Activated CD8-positive, alpha-beta T cell treated with anti-CD3 and anti-CD28 coated beads, Interleukin-2, amount 10 ng/mL, durations not matched to agents 7 days and 5 days (primary cell): ENCODE results near the gene RBBP8. TPM values are rescaled to one million over a fixed set of nuclear protein-coding genes. Genes with fewer than 3 reads are reported as not detected.
A peak's percentile ranks its signal among the peaks of the same experiment; 100 is the strongest.
"Not testable (repeated sequence)": the region's sequence is repeated elsewhere in the genome, so short reads cannot be mapped to it uniquely, and the experiment has no call there.

ENCODE experiments used
- ATAC-seq: fragments of 150-1000 bp; cut with Tn5 transposase; one replicate; pipeline ENCODE4 v1.10.0; 2021; ENCODE audit warnings: moderate library complexity
- CTCF ChIA-PET: fragments of 350-600 bp; sonication (Branson Sonifier 250); formaldehyde crosslinking; loops from one replicate; lab custom pipeline; 2021; ENCODE audit warnings: antibody characterized with exemption; lab: Charles Lee
- POLR2A ChIA-PET: fragments of 350-600 bp; sonication (Branson Sonifier 250); formaldehyde crosslinking; loops from one replicate; lab custom pipeline; 2021; ENCODE audit warnings: antibody characterized with exemption; lab: Charles Lee
- DNase-seq: peaks from one replicate; pipeline ENCODE4 v3.0.0-alpha.2; 2020
- H3K27ac Mint-ChIP-seq: one replicate; pipeline ENCODE4 v1.8.0; 2021; ENCODE audit warnings: mild to moderate bottlenecking, mixed read lengths
- H3K27me3 Mint-ChIP-seq: one replicate; pipeline ENCODE4 v1.8.0; 2021; ENCODE audit warnings: low read depth, mixed read lengths
- H3K36me3 Mint-ChIP-seq: one replicate; pipeline ENCODE4 v1.8.0; 2021; ENCODE audit warnings: low read depth, mixed read lengths
- H3K4me1 Mint-ChIP-seq: one replicate; pipeline ENCODE4 v1.8.0; 2021; ENCODE audit warnings: low read depth, mixed read lengths
- H3K4me3 Mint-ChIP-seq: one replicate; pipeline ENCODE4 v1.8.0; 2021; ENCODE audit warnings: mild to moderate bottlenecking, mixed read lengths
- H3K9me3 Mint-ChIP-seq: one replicate; pipeline ENCODE4 v1.8.0; 2022; ENCODE audit warnings: mixed read lengths; ENCODE audit not compliant: insufficient read depth
- total RNA-seq, 2 experiments: library from RNA; stranded (reverse); gene quantifications; one replicate each; pipeline ENCODE4 v1.2.3, GENCODE V29; 2021

Gene RBBP8
- 10 to 100 TPM; 72.1 to 74.8 TPM for total RNA-seq

DNA sequence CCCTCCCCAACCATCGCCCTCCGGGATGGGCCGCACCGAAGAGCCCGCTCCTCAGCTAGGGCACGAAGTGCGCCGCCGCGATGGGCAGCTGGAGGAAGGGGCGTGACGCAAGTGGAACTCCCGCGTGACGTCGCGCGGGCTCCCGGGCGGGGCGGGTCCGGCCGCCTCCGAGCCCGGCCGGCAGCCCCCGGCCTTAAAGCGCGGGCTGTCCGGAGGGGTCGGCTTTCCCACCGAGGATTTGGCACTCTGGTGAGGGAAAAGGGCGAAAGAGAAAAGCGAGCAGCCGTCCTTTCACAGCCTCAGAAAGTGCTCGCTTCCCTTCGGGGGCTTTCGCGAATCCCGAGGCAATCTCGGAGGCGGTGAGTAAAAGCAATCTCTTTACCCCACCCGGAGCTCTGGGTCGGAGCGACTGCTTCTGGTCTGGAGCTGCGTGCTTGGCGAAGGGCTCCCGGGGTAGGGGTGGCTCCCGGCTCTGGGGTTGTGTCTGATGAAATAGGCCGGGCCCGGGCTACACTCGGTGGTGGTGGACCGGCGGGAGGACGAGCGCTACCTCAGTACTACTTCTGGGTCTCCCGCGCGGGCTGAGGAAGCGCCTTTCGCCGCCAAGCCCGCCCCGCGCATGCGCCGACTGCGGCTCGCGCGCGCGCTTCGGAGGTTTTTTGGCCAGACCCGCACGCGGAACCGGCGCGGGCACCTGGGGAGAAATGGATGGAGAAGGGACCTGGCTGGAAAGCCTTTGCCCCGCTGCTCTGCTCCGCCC lies at the start of gene RBBP8:
RBBP8 (plus strand) TSS at position 123 of the 760 bp plus-strand sequence. CDS start 3,524 bp downstream, outside the sequence.
- H3K36me3 Mint-ChIP-seq, result peaks cover 29% of the 10 kb centered on the region
- ATAC-seq, result peak; percentile 82
- no peaks in the 10 kb centered on the region for H3K9me3 Mint-ChIP-seq
- peak within 1 kb of the TSS; percentile 93 for H3K4me3 Mint-ChIP-seq
- POLR2A ChIA-PET, result interaction anchor here (0.6 to 1.1 kb wide), 3 partner anchors 10 to 1333 kb away, joined by 3 read pairs; partner anchors contain the start of gene ESCO1
- DNase-seq, result peak; percentile 86
- H3K27ac Mint-ChIP-seq, result peak within 1 kb of the TSS; percentile 95
- CTCF ChIA-PET, result interaction anchor here (0.7 to 2.6 kb wide), 9 partner anchors 9 to 480 kb away, joined by 3 to 9 read pairs (median 3); no protein-coding TSS in a partner anchor
- H3K27me3 Mint-ChIP-seq, result peaks cover 3% of the 10 kb centered on the region
- peaks cover 43% of the 10 kb centered on the region for H3K4me1 Mint-ChIP-seq

DNA sequence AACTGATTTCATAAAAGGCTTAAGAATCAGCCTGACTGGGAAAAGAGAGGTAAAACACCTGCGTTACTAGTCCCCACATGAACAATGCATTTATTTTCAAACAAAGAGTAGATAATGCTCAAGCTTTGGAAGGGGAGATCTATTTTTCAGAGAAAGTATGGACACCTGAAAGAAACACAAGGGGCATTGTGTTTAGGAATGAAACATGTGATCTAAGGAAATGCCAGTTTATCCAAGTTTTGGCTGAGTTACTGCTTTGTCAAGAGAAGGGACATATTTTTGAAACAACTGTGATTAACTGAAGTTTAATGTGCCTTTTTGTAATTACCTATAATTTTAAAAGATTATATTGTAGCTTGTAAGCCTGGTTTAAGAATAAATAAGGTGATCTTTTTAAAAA lies 49.3 kb upstream of the RBBP8 start:
- Mint-ChIP-seq H3K9me3 (no peaks in the 10 kb centered on the region), H3K27ac (no peak overlapping the region), H3K36me3 (no peaks in the 10 kb centered on the region), H3K4me3 (no peak overlapping the region), H3K4me1 (no peaks in the 10 kb centered on the region), H3K27me3 (peaks cover 10% of the 10 kb centered on the region)
- POLR2A ChIA-PET, result no interaction called here
- no peak for ATAC-seq
- CTCF ChIA-PET, result no interaction called here
- no peak for DNase-seq

DNA sequence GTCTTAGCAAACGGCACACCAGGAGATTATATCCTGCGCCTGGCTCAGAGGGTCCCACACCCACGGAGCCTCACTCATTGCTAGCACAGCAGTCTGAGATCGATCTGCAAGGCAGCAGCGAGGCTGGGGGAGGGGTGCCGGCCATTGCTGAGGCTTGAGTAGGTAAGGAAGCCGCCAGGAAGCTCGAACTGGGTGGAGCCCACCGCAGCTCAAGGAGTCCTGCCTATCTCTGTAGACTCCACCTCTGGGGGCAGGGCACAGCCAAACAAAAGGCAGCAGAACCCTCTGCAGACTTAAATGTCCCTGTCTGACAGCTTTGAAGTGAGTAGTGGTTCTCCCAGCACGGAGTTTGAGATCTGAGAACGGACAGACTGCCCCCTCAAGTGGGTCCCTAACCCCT lies 47.4 kb upstream of the RBBP8 start:
- CTCF ChIA-PET, H3K27me3 Mint-ChIP-seq, H3K9me3 Mint-ChIP-seq, H3K36me3 Mint-ChIP-seq, H3K4me1 Mint-ChIP-seq, DNase-seq, ATAC-seq, H3K27ac Mint-ChIP-seq, POLR2A ChIA-PET, H3K4me3 Mint-ChIP-seq: not testable (repeated sequence)

DNA sequence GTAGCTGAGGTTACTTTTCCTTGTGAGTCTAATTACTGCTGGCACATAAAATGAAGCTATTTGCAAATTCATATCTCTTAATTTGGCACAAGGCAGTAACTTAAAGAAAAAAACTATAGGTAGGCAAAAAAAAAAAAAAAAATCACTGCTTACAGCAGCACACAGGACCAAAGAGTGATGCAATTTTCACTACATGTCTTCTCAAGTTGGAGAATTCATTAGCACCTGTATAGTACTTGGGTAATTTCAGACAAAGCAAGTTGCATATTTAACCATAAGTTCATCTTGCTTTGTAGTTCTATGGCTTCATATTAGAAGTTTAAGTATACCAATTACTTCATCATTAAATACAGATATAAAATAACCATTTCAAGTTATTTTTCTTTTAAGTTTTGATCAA lies 33.7 kb upstream of the RBBP8 start:
- ChIA-PET POLR2A (no interaction called here), CTCF (interaction anchor here (0.7 to 1.5 kb wide), 2 partner anchors 13 to 62 kb away, joined by 3 read pairs; no protein-coding TSS in a partner anchor)
- Mint-ChIP-seq H3K27me3 (peaks cover 27% of the 10 kb centered on the region), H3K4me3 (no peak overlapping the region), H3K27ac (no peak overlapping the region), H3K9me3 (no peaks in the 10 kb centered on the region), H3K4me1 (no peaks in the 10 kb centered on the region), H3K36me3 (no peaks in the 10 kb centered on the region)
- DNase-seq (no peak), ATAC-seq (no peak)

DNA sequence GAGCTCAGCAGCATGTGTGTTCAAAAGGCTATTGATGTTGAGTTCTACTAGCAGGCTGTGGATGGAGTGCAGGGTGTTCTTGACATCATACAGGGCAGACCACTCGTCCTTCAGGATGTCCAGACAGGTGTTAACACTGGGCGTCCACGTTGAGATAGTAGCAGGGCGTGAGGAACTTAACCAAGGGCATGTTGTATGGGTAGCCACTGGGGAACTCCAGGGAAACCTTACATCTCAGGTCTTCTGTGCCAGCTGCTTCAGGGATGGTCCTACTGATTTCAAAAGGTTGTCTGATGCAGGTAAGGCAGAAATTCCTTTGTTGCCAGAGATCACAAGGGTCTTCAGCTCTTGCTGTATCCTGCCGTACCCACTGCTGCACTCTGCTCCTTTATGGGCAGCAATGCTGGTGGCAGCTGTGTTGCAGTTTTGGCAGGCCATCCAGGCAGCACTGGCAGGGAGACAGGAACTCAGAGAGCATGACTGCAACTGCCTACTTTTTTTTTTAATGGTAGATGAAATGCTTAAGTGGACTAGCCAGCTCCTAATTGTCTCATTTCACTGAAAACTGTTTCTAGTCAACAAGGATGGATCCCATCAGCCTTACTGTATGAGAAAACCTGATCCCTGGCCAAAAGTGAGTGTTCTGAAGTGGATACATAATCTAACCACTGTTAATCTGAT lies 32.4 kb upstream of the RBBP8 start:
- CTCF ChIA-PET, result interaction anchor here (0.9 to 1.5 kb wide), 2 partner anchors 11 to 101 kb away, joined by 3 read pairs; no protein-coding TSS in a partner anchor
- Mint-ChIP-seq H3K27me3 (peaks cover 19% of the 10 kb centered on the region), H3K9me3 (no peaks in the 10 kb centered on the region), H3K36me3 (no peaks in the 10 kb centered on the region), H3K4me1 (no peaks in the 10 kb centered on the region), H3K4me3 (no peak overlapping the region), H3K27ac (no peak overlapping the region)
- POLR2A ChIA-PET, result no interaction called here
- DNase-seq (no peak), ATAC-seq (no peak)

DNA sequence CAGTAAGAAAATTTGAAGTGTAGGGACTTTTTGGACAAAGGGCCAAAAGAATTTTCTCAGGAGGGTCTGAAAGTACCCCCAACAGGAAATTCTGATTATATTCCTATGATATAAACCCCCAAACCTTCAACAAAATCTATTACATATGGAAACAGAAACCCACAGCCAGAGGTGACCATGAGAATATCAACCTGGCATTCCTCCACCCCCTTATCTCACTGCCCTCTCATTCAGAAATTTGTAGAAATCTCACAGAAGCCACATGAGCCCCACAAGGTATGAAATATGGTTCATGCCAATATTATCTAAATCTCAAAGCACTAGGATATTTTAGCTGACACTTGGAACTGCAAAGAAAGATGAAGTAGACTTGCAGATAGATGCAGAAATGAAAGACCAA lies 31.0 kb upstream of the RBBP8 start:
- H3K9me3 Mint-ChIP-seq, result no peaks in the 10 kb centered on the region
- H3K36me3 Mint-ChIP-seq, result no peaks in the 10 kb centered on the region
- ATAC-seq (no peak), DNase-seq (no peak)
- no peak overlapping the region for H3K4me3 Mint-ChIP-seq
- CTCF ChIA-PET, result no interaction called here
- POLR2A ChIA-PET, result no interaction called here
- H3K27ac Mint-ChIP-seq, result no peak overlapping the region
- H3K27me3 Mint-ChIP-seq, result peaks cover 15% of the 10 kb centered on the region
- H3K4me1 Mint-ChIP-seq, result no peaks in the 10 kb centered on the region

DNA sequence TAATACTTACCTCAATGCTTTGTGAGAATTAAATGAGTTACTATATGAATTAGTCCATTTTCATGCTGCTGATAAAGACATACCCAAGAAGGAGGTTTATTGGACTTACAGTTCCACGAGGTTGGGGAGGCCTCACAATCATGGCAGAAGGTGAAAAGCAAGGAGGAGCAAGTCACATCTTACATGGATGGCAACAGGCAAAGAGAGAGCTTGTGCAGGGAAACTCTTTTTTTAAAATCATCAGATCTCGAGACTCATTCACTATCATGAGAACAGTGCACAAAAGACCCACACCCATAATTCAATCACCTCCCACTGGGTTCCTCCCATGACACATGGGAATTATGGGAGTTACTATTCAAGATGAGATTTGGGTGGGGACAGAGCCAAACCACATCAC lies 29.9 kb upstream of the RBBP8 start:
- POLR2A ChIA-PET, H3K27ac Mint-ChIP-seq: not testable (repeated sequence)
- H3K27me3 Mint-ChIP-seq, result peaks cover 13% of the 10 kb centered on the region

DNA sequence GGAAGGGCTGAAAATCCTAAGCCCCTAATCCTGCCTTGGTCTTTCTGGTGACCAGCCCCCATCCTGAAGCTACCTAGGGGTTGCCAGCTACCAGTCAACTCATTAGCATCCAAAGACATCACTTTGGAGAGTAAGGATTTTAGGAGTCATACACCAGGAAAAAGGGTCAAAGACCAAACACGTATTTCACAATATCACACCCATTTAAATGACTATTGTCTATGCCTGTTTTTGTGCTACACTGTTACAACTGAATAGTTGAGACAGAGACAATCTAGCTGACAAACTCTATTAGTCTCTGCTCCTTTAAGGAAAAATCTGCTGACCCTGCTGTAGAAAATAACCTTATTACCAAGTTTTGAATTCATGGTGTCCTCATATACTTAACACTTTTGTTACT lies 21.0 kb upstream of the RBBP8 start:
- ATAC-seq (no peak), DNase-seq (no peak)
- H3K27me3 Mint-ChIP-seq, result peaks cover 4% of the 10 kb centered on the region
- CTCF ChIA-PET, result interaction anchor here (1.2 kb wide), 1 partner anchor 12 kb away, joined by 3 read pairs; no protein-coding TSS in a partner anchor
- no peaks in the 10 kb centered on the region for H3K9me3 Mint-ChIP-seq
- no peaks in the 10 kb centered on the region for H3K36me3 Mint-ChIP-seq
- H3K27ac Mint-ChIP-seq, result no peak overlapping the region
- POLR2A ChIA-PET, result no interaction called here
- H3K4me1 Mint-ChIP-seq, result no peaks in the 10 kb centered on the region
- H3K4me3 Mint-ChIP-seq, result no peak overlapping the region

More for the DNA sequence above, 29.9 kb upstream of the RBBP8 start:
- CTCF ChIA-PET, H3K9me3 Mint-ChIP-seq, H3K4me3 Mint-ChIP-seq, DNase-seq, ATAC-seq, H3K4me1 Mint-ChIP-seq, H3K36me3 Mint-ChIP-seq: not testable (repeated sequence)

DNA sequence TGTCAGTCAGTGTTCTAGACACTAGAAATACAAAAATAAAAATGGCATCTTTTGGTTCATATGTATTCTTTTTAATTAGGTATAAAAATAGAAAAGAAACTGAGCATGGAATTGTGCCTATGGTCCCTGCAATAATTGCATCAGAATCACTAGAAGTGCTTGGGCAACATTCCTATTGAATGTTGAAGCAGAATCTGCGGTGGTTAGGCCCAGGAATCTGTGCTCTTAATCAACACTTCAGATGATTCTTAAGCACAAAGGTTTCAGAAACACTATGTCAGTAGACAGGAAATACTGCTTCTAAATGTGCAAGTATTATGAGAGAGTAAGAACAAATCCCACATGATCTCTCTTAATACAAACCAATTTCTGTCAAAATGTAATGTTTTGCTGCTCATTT lies 20.3 kb upstream of the RBBP8 start:
- POLR2A ChIA-PET, result no interaction called here
- no peaks in the 10 kb centered on the region for H3K36me3 Mint-ChIP-seq
- peaks cover 2% of the 10 kb centered on the region for H3K27me3 Mint-ChIP-seq
- no peak overlapping the region for H3K27ac Mint-ChIP-seq
- DNase-seq (no peak), ATAC-seq (no peak)
- CTCF ChIA-PET, result no interaction called here
- H3K4me1 Mint-ChIP-seq, result no peaks in the 10 kb centered on the region
- no peak overlapping the region for H3K4me3 Mint-ChIP-seq
- H3K9me3 Mint-ChIP-seq, result no peaks in the 10 kb centered on the region

DNA sequence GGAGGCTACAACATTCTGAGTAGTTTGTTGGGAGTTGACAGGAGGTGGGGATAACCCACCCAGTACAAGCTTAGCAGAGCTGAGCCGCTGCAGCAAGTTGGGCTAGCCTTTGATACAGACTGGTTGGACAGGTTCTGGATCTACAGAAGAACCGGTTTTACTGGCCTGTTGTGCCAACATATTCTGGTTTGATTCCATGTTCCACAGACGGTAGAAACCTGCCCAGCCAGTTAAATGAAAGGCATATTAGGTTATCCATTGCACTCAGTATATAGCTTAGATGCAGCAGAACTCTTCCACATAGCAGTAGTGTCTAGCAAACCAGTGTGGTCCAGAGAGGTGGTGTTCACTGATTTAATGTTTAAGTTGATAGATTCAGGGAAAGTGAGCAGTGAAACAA lies 19.3 kb upstream of the RBBP8 start:
- POLR2A ChIA-PET, result no interaction called here
- no peak for DNase-seq
- Mint-ChIP-seq H3K36me3 (no peaks in the 10 kb centered on the region), H3K4me3 (no peak overlapping the region), H3K27me3 (peaks cover 2% of the 10 kb centered on the region), H3K9me3 (no peaks in the 10 kb centered on the region), H3K27ac (no peak overlapping the region), H3K4me1 (no peaks in the 10 kb centered on the region)
- CTCF ChIA-PET, result no interaction called here
- ATAC-seq, result no peak

DNA sequence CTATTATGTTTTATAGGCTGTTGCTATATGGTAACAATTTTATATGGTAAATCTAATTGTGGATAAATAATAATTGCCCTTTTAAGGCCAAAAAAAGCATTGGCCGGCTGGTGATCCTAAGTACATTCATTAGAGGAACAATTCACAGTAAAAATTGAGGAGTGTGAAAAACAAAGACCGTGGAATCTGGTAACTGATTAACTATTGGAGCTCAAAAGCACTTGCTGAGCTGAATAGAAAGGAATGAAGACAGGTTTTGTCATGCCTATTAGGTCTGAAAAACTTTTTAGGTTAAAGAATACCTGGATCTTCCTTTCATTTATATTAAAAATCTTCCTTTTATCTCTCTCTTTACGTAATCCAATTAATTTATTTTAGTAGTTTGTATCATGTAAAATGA lies 18.5 kb upstream of the RBBP8 start:
- ATAC-seq (no peak), DNase-seq (no peak)
- Mint-ChIP-seq H3K36me3 (no peaks in the 10 kb centered on the region), H3K27me3 (no peaks in the 10 kb centered on the region), H3K9me3 (no peaks in the 10 kb centered on the region), H3K4me1 (no peaks in the 10 kb centered on the region), H3K27ac (no peak overlapping the region), H3K4me3 (no peak overlapping the region)
- ChIA-PET POLR2A (no interaction called here), CTCF (no interaction called here)

DNA sequence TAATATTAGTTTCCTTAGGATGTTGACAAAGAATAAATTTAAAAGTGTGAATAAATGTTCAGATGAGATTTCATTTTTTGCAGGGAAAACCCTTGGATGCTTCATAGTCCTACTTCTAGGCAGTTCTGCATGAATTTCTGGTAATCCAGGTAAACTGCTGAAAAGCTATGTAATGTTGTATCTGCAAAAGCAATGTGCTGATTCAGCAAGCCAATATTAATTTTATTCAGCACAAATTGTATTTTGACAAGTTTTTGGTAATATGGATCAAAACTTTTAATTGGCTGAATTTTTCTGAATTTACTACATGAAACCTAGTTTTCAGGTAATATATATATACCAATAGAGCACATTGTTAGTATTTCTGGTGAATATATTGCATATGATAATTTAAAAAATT lies 17.8 kb upstream of the RBBP8 start:
- DNase-seq, result no peak
- no peak for ATAC-seq
- CTCF ChIA-PET, result no interaction called here
- POLR2A ChIA-PET, result no interaction called here
- no peaks in the 10 kb centered on the region for H3K9me3 Mint-ChIP-seq
- no peaks in the 10 kb centered on the region for H3K36me3 Mint-ChIP-seq
- H3K27me3 Mint-ChIP-seq, result no peaks in the 10 kb centered on the region
- H3K27ac Mint-ChIP-seq, result no peak overlapping the region
- no peak overlapping the region for H3K4me3 Mint-ChIP-seq
- no peaks in the 10 kb centered on the region for H3K4me1 Mint-ChIP-seq
